Measurements from ENCODE around the gene PHLDB1. TPM values are rescaled to one million over a fixed set of nuclear protein-coding genes. Genes with fewer than 3 reads are reported as not detected.

PHLDB1 gene
- total RNA-seq, 1 experiment from 2014 or later = 48.7 TPM

GRCh38 chr11:118644496-118644895, 37.1 kb downstream of the PHLDB1 start:
- intact Hi-C loops (cut with micrococcal nuclease; ENCODE audit: unreplicated experiment) = no loop called here
- no peaks in the 10 kb centered on the region for H3K9me3 ChIP-seq (ENCODE audit: low read depth, low read length, poor library complexity, severe bottlenecking)
- no peak overlapping the region for H3K4me3 ChIP-seq (ENCODE audit: low read depth, low read length, poor library complexity, severe bottlenecking)
- H3K27ac ChIP-seq (ENCODE audit: low read depth, low read length, poor library complexity, severe bottlenecking) = no peak overlapping the region
- H3K27me3 ChIP-seq (replicated peaks; ENCODE audit: insufficient read depth, low read depth, low read length, poor library complexity) = no peaks in the 10 kb centered on the region
- CTCF ChIA-PET = no interaction called here
- no peaks in the 10 kb centered on the region for H3K4me1 ChIP-seq (ENCODE audit: insufficient read depth, low read length, poor library complexity, severe bottlenecking)
- DNase-seq (ENCODE audit: low spot score) = no peak
- POLR2A ChIA-PET (ENCODE audit: low non-redundant PET) = no interaction called here
- peaks cover 7% of the 10 kb centered on the region for H3K36me3 ChIP-seq (ENCODE audit: insufficient read depth, low read length, poor library complexity, severe bottlenecking)
- no TSS peak for BruUV-seq (replicated peaks)
- TF ChIP-seq EZH2 (IDR thresholded peaks at IDR 0.05; ENCODE audit: borderline replicate concordance, low read depth, low read length, poor library complexity, severe bottlenecking) (no peak), CTCF (conservative IDR thresholded peaks at IDR 0.05; ENCODE audit: low read depth, low read length) (no peak)

- intact Hi-C loops (cut with micrococcal nuclease; ENCODE audit: unreplicated experiment) = no loop called here
- POLR2A ChIA-PET (ENCODE audit: low non-redundant PET) = no interaction called here
- Histone ChIP-seq H3K27ac (ENCODE audit: low read depth, low read length, poor library complexity, severe bottlenecking) (no peak overlapping the region), H3K4me3 (ENCODE audit: low read depth, low read length, poor library complexity, severe bottlenecking) (no peak overlapping the region), H3K4me1 (ENCODE audit: insufficient read depth, low read length, poor library complexity, severe bottlenecking) (no peaks in the 10 kb centered on the region), H3K9me3 (ENCODE audit: low read depth, low read length, poor library complexity, severe bottlenecking) (no peaks in the 10 kb centered on the region), H3K27me3 (replicated peaks; ENCODE audit: insufficient read depth, low read depth, low read length, poor library complexity) (no peaks in the 10 kb centered on the region), H3K36me3 (ENCODE audit: insufficient read depth, low read length, poor library complexity, severe bottlenecking) (peaks cover 12% of the 10 kb centered on the region)
- CTCF ChIA-PET = no interaction called here
- no TSS peak for BruUV-seq (replicated peaks)
- DNase-seq (ENCODE audit: low spot score) = no peak
- no peak for TF ChIP-seq EZH2 (IDR thresholded peaks at IDR 0.05; ENCODE audit: borderline replicate concordance, low read depth, low read length, poor library complexity, severe bottlenecking)
- TF ChIP-seq CTCF (conservative IDR thresholded peaks at IDR 0.05; ENCODE audit: low read depth, low read length) = no peak
Observed at GRCh38 chr11:118645066-118645715, 37.8 kb downstream of the PHLDB1 start.

GRCh38 chr11:118646393-118646792, 39.0 kb downstream of the PHLDB1 start:
- H3K27ac ChIP-seq (ENCODE audit: low read depth, low read length, poor library complexity, severe bottlenecking) = no peak overlapping the region
- no peak for DNase-seq (ENCODE audit: low spot score)
- H3K9me3 ChIP-seq (ENCODE audit: low read depth, low read length, poor library complexity, severe bottlenecking) = no peaks in the 10 kb centered on the region
- no peak overlapping the region for H3K4me3 ChIP-seq (ENCODE audit: low read depth, low read length, poor library complexity, severe bottlenecking)
- H3K4me1 ChIP-seq (ENCODE audit: insufficient read depth, low read length, poor library complexity, severe bottlenecking) = no peaks in the 10 kb centered on the region
- H3K27me3 ChIP-seq (replicated peaks; ENCODE audit: insufficient read depth, low read depth, low read length, poor library complexity) = no peaks in the 10 kb centered on the region
- intact Hi-C loops (cut with micrococcal nuclease; ENCODE audit: unreplicated experiment) = no loop called here
- ChIA-PET CTCF (no interaction called here), POLR2A (ENCODE audit: low non-redundant PET) (no interaction called here)
- BruUV-seq (replicated peaks) = no TSS peak
- peaks cover 20% of the 10 kb centered on the region for H3K36me3 ChIP-seq (ENCODE audit: insufficient read depth, low read length, poor library complexity, severe bottlenecking)
- TF ChIP-seq EZH2 (IDR thresholded peaks at IDR 0.05; ENCODE audit: borderline replicate concordance, low read depth, low read length, poor library complexity, severe bottlenecking) (no peak), CTCF (conservative IDR thresholded peaks at IDR 0.05; ENCODE audit: low read depth, low read length) (no peak)

Data from A673 (cell line).